K562 (cell line): ENCODE measurements around the gene TUBA4B. TPM values are rescaled to one million over a fixed set of nuclear protein-coding genes. Genes with fewer than 3 reads are reported as not detected.

ENCODE experiments used
- FUS ChIP-seq: fragments of 200-400 bp; formaldehyde crosslinking; optimal IDR thresholded peaks from 2 replicates; pipeline ENCODE3; 2017; ENCODE audit warnings: low read depth, low read length
- KDM5B ChIP-seq: fragments of 200-600 bp; sonication (generic); IDR thresholded peaks from 2 replicates; pipeline ENCODE4 v1.6.1; 2012; ENCODE audit warnings: low read depth, mild to moderate bottlenecking, moderate library complexity, low read length, control low read depth, inconsistent platforms; ENCODE audit not compliant: insufficient replicate concordance
- KLF13 ChIP-seq: fragments of 450-650 bp; IDR thresholded peaks from 2 replicates; pipeline ENCODE4 v1.6.1; 2016; ENCODE audit warnings: missing genetic modification characterization, low read depth, mild to moderate bottlenecking, missing compliant biosample characterization, moderate library complexity, borderline replicate concordance
- LEF1 ChIP-seq: fragments of 450-650 bp; IDR thresholded peaks from 2 replicates; pipeline ENCODE4 v1.6.1; 2016; ENCODE audit warnings: mild to moderate bottlenecking
- NFE2 ChIP-seq: IDR thresholded peaks from 2 replicates; pipeline ENCODE4 v1.6.1; 2014; ENCODE audit warnings: antibody characterized with exemption, low read depth
- NR4A1 ChIP-seq, 2 experiments: fragments of 250-450 bp in 1 of 2; fragments of 450-650 bp in 1 of 2; sonication (Bioruptor Pico) in 1 of 2; IDR thresholded peaks; 2 replicates each; pipeline versions ENCODE4 v1.4.0 to v1.6.1; 2016 to 2020; ENCODE audit warnings: mild to moderate bottlenecking in 2 of 2, missing compliant biosample characterization in 1 of 2, missing genetic modification characterization in 1 of 2, moderate library complexity in 1 of 2
- SPI1 ChIP-seq: IDR thresholded peaks from 2 replicates; pipeline ENCODE4 v1.6.1; 2011; ENCODE audit warnings: low read depth, low read length, control low read depth, borderline replicate concordance
- TOE1 ChIP-seq, 2 experiments: fragments of 450-650 bp in 1 of 2; sonication (generic) in 1 of 2; formaldehyde crosslinking in 1 of 2; IDR thresholded peaks; 2 replicates each; pipeline versions ENCODE4 v1.7.1 to v1.8.0; 2016 to 2022; ENCODE audit warnings: borderline replicate concordance in 2 of 2, mild to moderate bottlenecking in 2 of 2, antibody characterized with exemption in 1 of 2, inconsistent platforms in 1 of 2, low read depth in 1 of 2, missing genetic modification reagents in 1 of 2, moderate library complexity in 1 of 2
- ZNF354B ChIP-seq: fragments of 250-450 bp; sonication (Bioruptor Pico); IDR thresholded peaks from 2 replicates; pipeline ENCODE4 v1.4.0; 2020
- ZNF668 ChIP-seq: fragments of 250-450 bp; sonication (Bioruptor Pico); IDR thresholded peaks from 2 replicates; pipeline ENCODE4 v1.8.0; 2022; ENCODE audit warnings: mild to moderate bottlenecking, inconsistent platforms
- polyA plus RNA-seq, 8 experiments: library from polyadenylated mRNA; depleted of rRNA in 4 of 8; stranded (reverse) in 5 of 8; unstranded in 3 of 8; fragments of >200 nt; fragmentation: Nextera tagmentation in 2 of 8; fragmentation: Illumina TruSeq in 1 of 8; extraction: Ambion mirVana in 2 of 8; extraction: Trizol in 1 of 8; gene quantifications; 2 replicates each; pipeline versions ENCODE4 v1.2.1 to v1.2.3, GENCODE V29; 2011 to 2014; ENCODE audit warnings: inconsistent platforms in 1 of 8, missing spikeins in 1 of 8
- total RNA-seq, 7 experiments: library from RNA; depleted of rRNA in 6 of 7; stranded (reverse); fragments of >200 nt in 6 of 7; fragmentation: Illumina TruSeq in 2 of 7; extraction: Trizol in 2 of 7; gene quantifications; 2 replicates each; pipeline versions ENCODE4 v1.2.1 to v1.2.3, GENCODE V29; 2011 to 2021; ENCODE audit warnings: low replicate concordance in 1 of 7
- TF ChIP-seq, protein P1 (sequence below): fragments of 450-650 bp; IDR thresholded peaks from 2 replicates; pipeline ENCODE4 v1.6.1; 2016; ENCODE audit warnings: low read depth
- TF ChIP-seq, protein P2 (sequence below): fragments of 450-650 bp; formaldehyde crosslinking; IDR thresholded peaks from 2 replicates; pipeline ENCODE4 v1.4.0; 2020; ENCODE audit warnings: mild to moderate bottlenecking, moderate library complexity
- TF ChIP-seq, protein P3 (sequence below): fragments of 250-450 bp; sonication (Bioruptor Pico); IDR thresholded peaks from 2 replicates; pipeline ENCODE4 v1.5.0; 2021; ENCODE audit warnings: mild to moderate bottlenecking, borderline replicate concordance

The TUBA4B gene
- total and polyA plus RNA-seq, 9 of the 15 experiments (the other 6 are each of a cell fraction or from before 2014, with no cell fraction given), result 0.04 TPM; not detected in 8

DNA sequence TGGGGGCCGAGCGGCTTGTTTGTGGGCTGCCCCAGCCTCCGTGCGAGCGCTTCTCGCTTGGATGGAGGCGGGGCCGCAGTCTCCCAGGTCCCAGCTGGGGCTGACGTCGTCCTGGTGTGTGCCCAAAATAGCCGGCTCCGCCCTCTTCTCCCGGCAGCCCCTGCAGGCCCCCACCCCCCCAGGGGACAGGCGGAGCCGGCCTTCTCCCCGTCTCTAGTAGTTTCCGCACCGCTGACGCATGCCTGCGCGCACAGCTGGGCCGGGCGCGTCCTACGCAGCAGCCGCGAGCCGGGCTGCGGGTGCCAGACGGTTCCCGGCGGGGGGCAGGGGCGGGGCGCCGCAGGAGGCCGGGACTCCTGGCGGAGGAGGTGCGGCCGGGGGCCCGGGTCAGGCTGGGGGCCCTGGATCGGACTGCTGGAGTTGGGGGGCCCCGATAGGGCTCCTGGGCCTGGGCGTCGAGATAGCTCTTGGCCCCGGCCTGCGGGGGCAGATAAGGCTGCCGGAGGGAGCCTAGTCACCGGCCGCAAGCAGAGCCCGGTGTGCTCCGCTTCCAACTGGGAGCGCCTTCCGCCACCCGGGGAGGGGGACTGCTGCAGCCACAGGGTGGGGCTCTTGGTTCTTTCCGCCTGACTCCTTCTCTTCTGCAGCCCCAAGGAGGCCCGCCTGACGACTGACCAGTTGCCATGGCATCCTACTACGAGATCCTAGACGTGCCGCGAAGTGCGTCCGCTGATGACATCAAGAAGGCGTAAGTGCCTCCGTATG is 26.3 kb downstream of the TUBA4B start, which contains the start of gene DNAJB2 (continued):
- peak; percentile 14; the same call in 1 of the 2 replicates for TF ChIP-seq TOE1 (IDR thresholded peaks at IDR 0.05; ENCODE audit: borderline replicate concordance)
- no peak for TF ChIP-seq TOE1 (CRISPR knock-in tag; IDR thresholded peaks at IDR 0.05; ENCODE audit: borderline replicate concordance, low read depth)
- TF ChIP-seq, protein P1, sequence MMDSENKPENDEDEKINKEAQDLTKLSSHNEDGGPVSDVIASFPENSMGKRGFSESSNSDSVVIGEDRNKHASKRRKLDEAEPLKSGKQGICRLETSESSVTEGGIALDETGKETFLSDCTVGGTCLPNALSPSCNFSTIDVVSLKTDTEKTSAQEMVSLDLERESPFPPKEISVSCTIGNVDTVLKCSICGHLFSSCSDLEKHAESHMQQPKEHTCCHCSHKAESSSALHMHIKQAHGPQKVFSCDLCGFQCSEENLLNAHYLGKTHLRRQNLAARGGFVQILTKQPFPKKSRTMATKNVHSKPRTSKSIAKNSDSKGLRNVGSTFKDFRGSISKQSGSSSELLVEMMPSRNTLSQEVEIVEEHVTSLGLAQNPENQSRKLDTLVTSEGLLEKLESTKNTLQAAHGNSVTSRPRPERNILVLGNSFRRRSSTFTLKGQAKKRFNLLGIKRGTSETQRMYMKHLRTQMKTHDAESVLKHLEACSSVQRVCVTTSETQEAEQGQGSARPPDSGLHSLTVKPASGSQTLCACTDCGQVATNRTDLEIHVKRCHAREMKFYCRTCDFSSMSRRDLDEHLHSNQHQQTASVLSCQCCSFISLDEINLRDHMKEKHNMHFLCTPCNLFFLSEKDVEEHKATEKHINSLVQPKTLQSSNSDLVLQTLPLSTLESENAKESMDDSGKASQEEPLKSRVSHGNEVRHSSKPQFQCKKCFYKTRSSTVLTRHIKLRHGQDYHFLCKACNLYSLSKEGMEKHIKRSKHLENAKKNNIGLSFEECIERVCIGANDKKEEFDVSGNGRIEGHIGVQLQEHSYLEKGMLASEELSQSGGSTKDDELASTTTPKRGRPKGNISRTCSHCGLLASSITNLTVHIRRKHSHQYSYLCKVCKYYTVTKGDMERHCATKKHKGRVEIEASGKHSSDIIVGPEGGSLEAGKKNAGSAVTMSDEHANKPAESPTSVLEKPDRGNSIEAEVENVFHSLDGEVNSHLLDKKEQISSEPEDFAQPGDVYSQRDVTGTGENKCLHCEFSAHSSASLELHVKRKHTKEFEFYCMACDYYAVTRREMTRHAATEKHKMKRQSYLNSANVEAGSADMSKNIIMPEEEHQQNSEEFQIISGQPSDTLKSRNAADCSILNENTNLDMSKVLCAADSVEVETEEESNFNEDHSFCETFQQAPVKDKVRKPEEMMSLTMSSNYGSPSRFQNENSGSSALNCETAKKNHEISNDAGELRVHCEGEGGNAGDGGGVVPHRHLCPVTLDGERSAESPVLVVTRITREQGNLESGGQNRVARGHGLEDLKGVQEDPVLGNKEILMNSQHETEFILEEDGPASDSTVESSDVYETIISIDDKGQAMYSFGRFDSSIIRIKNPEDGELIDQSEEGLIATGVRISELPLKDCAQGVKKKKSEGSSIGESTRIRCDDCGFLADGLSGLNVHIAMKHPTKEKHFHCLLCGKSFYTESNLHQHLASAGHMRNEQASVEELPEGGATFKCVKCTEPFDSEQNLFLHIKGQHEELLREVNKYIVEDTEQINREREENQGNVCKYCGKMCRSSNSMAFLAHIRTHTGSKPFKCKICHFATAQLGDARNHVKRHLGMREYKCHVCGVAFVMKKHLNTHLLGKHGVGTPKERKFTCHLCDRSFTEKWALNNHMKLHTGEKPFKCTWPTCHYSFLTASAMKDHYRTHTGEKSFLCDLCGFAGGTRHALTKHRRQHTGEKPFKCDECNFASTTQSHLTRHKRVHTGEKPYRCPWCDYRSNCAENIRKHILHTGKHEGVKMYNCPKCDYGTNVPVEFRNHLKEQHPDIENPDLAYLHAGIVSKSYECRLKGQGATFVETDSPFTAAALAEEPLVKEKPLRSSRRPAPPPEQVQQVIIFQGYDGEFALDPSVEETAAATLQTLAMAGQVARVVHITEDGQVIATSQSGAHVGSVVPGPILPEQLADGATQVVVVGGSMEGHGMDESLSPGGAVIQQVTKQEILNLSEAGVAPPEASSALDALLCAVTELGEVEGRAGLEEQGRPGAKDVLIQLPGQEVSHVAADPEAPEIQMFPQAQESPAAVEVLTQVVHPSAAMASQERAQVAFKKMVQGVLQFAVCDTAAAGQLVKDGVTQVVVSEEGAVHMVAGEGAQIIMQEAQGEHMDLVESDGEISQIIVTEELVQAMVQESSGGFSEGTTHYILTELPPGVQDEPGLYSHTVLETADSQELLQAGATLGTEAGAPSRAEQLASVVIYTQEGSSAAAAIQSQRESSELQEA, result no peak
- no peak for TF ChIP-seq SPI1
- peak; percentile 71; the same call in 1 of the 2 replicates for TF ChIP-seq KLF13 (tag)
- peak; percentile 90 for TF ChIP-seq LEF1
- TF ChIP-seq FUS, result peak; percentile 45
- peak; percentile 86 for TF ChIP-seq NFE2
- TF ChIP-seq ZNF668 (CRISPR knock-in tag), result peak; percentile 17; the same call in 1 of the 2 replicates
- no peak for TF ChIP-seq ZNF354B (CRISPR knock-in tag)
- TF ChIP-seq, protein P2, sequence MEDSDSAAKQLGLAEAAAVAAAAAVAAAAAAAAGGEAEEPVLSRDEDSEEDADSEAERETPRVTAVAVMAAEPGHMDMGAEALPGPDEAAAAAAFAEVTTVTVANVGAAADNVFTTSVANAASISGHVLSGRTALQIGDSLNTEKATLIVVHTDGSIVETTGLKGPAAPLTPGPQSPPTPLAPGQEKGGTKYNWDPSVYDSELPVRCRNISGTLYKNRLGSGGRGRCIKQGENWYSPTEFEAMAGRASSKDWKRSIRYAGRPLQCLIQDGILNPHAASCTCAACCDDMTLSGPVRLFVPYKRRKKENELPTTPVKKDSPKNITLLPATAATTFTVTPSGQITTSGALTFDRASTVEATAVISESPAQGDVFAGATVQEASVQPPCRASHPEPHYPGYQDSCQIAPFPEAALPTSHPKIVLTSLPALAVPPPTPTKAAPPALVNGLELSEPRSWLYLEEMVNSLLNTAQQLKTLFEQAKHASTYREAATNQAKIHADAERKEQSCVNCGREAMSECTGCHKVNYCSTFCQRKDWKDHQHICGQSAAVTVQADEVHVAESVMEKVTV (CRISPR knock-in tag), result peak; percentile 62; the same call in 1 of the 2 replicates
- TF ChIP-seq KDM5B, result peak; percentile 1
- TF ChIP-seq, protein P3, sequence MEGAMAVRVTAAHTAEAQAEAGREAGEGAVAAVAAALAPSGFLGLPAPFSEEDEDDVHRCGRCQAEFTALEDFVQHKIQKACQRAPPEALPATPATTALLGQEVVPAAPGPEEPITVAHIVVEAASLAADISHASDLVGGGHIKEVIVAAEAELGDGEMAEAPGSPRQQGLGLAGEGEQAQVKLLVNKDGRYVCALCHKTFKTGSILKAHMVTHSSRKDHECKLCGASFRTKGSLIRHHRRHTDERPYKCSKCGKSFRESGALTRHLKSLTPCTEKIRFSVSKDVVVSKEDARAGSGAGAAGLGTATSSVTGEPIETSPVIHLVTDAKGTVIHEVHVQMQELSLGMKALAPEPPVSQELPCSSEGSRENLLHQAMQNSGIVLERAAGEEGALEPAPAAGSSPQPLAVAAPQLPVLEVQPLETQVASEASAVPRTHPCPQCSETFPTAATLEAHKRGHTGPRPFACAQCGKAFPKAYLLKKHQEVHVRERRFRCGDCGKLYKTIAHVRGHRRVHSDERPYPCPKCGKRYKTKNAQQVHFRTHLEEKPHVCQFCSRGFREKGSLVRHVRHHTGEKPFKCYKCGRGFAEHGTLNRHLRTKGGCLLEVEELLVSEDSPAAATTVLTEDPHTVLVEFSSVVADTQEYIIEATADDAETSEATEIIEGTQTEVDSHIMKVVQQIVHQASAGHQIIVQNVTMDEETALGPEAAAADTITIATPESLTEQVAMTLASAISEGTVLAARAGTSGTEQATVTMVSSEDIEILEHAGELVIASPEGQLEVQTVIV (CRISPR knock-in tag), result peak; percentile 78; the same call in 1 of the 2 replicates
- no peak for TF ChIP-seq NR4A1 (CRISPR knock-in tag; IDR thresholded peaks at IDR 0.05)
- peak; percentile 95 for TF ChIP-seq NR4A1 (tag; IDR thresholded peaks at IDR 0.05)
